Osteoblast (primary cell): ENCODE measurements around the gene EIF2D. TPM values are rescaled to one million over a fixed set of nuclear protein-coding genes. Genes with fewer than 3 reads are reported as not detected.
A peak's percentile ranks its signal among the peaks of the same experiment; 100 is the strongest.

ENCODE experiments used
- DNase-seq: peaks from one replicate; pipeline ENCODE4 v3.0.0; 2011; ENCODE audit warnings: low spot score, mixed read lengths; ENCODE audit not compliant: insufficient read length; ENCODE audit errors: missing footprints
- H2AFZ ChIP-seq: 2 replicates; pipeline ENCODE4 v1.6.0; 2011; ENCODE audit warnings: mild to moderate bottlenecking, low read length
- H3K27ac ChIP-seq: 2 replicates; pipeline ENCODE4 v1.5.1; 2011; ENCODE audit warnings: mild to moderate bottlenecking, low read depth, low read length, moderate library complexity
- H3K27me3 ChIP-seq: 2 replicates; pipeline ENCODE4 v1.6.0; 2012; ENCODE audit warnings: mild to moderate bottlenecking, control low read depth, inconsistent platforms, low read length, moderate library complexity; ENCODE audit not compliant: insufficient read depth
- H3K36me3 ChIP-seq: 2 replicates; pipeline ENCODE4 v1.5.1; 2011; ENCODE audit warnings: mild to moderate bottlenecking, low read length, control low read depth, moderate library complexity; ENCODE audit not compliant: insufficient read depth
- H3K4me1 ChIP-seq: 2 replicates; pipeline ENCODE4 v1.5.1; 2011; ENCODE audit warnings: mild to moderate bottlenecking, low read length, control low read depth, moderate library complexity; ENCODE audit not compliant: insufficient read depth
- H3K4me2 ChIP-seq: 2 replicates; pipeline ENCODE4 v1.6.0; 2011; ENCODE audit warnings: mild to moderate bottlenecking, low read length; ENCODE audit not compliant: insufficient read depth
- H3K4me3 ChIP-seq: fragments of 200-600 bp; sonication (generic); 3 replicates; pipeline ENCODE4 v1.5.1; 2012; ENCODE audit warnings: mild to moderate bottlenecking, low read length, inconsistent platforms; ENCODE audit not compliant: insufficient read depth
- H3K79me2 ChIP-seq: 2 replicates; pipeline ENCODE4 v1.6.0; 2012; ENCODE audit warnings: mild to moderate bottlenecking, low read length, control low read depth, inconsistent platforms; ENCODE audit not compliant: insufficient read depth
- H3K9me3 ChIP-seq: 2 replicates; pipeline ENCODE4 v1.5.1; 2011; ENCODE audit warnings: low read depth, low read length, control low read depth
- H4K20me1 ChIP-seq: 2 replicates; pipeline ENCODE4 v1.6.0; 2012; ENCODE audit warnings: mild to moderate bottlenecking, low read length, control low read depth; ENCODE audit not compliant: insufficient read depth
- CTCF ChIP-seq: IDR thresholded peaks from 2 replicates; pipeline ENCODE4 v1.5.1; 2011; ENCODE audit warnings: mild to moderate bottlenecking, low read depth, low read length, moderate library complexity; ENCODE audit errors: extremely low read depth
- total RNA-seq: library from RNA; depleted of rRNA; stranded (reverse); fragments of >200 nt; gene quantifications from 2 replicates; pipeline ENCODE4 v1.2.3, GENCODE V29; 2012

Gene EIF2D
- total RNA-seq, 1 donor: 52.8 TPM

- Histone ChIP-seq H4K20me1 (no peaks in the 10 kb centered on the region), H3K27me3 (peaks cover 8% of the 10 kb centered on the region), H3K79me2 (no peaks in the 10 kb centered on the region), H3K9me3 (no peaks in the 10 kb centered on the region), H3K4me2 (no peak overlapping the region), H3K36me3 (no peaks in the 10 kb centered on the region), H3K27ac (peak overlapping the region; percentile 54), H3K4me3 (no peak overlapping the region), H3K4me1 (peaks cover 18% of the 10 kb centered on the region), H2AFZ (no peak overlapping the region)
- no peak for TF ChIP-seq CTCF
- DNase-seq: no peak
Observed at GRCh38 chr1:206580438-206581113, 31.7 kb downstream of the EIF2D start.

- Histone ChIP-seq H3K36me3 (no peaks in the 10 kb centered on the region), H2AFZ (no peak overlapping the region), H3K9me3 (no peaks in the 10 kb centered on the region), H3K27me3 (peaks cover 8% of the 10 kb centered on the region), H3K4me3 (no peak overlapping the region), H3K79me2 (no peaks in the 10 kb centered on the region), H3K4me1 (peaks cover 18% of the 10 kb centered on the region), H3K27ac (peak overlapping the region; percentile 54), H4K20me1 (no peaks in the 10 kb centered on the region), H3K4me2 (no peak overlapping the region)
- DNase-seq: peak; percentile 84
- TF ChIP-seq CTCF: no peak
Observed at GRCh38 chr1:206579747-206580437, 32.4 kb downstream of the EIF2D start.

- no peak for TF ChIP-seq CTCF
- H3K4me3 ChIP-seq: no peak overlapping the region
- peak overlapping the region; percentile 54 for H3K27ac ChIP-seq
- H3K4me2 ChIP-seq: no peak overlapping the region
- H3K9me3 ChIP-seq: no peaks in the 10 kb centered on the region
- no peaks in the 10 kb centered on the region for H3K36me3 ChIP-seq
- H3K27me3 ChIP-seq: peaks cover 8% of the 10 kb centered on the region
- peaks cover 18% of the 10 kb centered on the region for H3K4me1 ChIP-seq
- no peaks in the 10 kb centered on the region for H3K79me2 ChIP-seq
- DNase-seq: no peak
- no peaks in the 10 kb centered on the region for H4K20me1 ChIP-seq
- H2AFZ ChIP-seq: no peak overlapping the region
Observed at GRCh38 chr1:206578978-206579374, 33.3 kb downstream of the EIF2D start.
